Caco-2 (cell line): Measurements from ENCODE around the gene HES7. TPM values are rescaled to one million over a fixed set of nuclear protein-coding genes. Genes with fewer than 3 reads are reported as not detected.

Experiments
- BruUV-seq: library from RNA; stranded (reverse); fragments of 400-500 nt; replicated peaks from 2 replicates; lab custom pipeline; 2021; lab: Mats Ljungman, UMichigan
- CTCF ChIA-PET: fragments of 300-600 bp; sonication (Branson Sonifier 250); formaldehyde crosslinking; loops from one replicate; lab custom pipeline; 2022; ENCODE audit warnings: antibody characterized with exemption; lab: Charles Lee
- POLR2A ChIA-PET: fragments of 300-600 bp; sonication (Branson Sonifier 250); formaldehyde crosslinking; loops from one replicate; lab custom pipeline; 2022; ENCODE audit warnings: antibody characterized with exemption; lab: Charles Lee
- DNase-seq, 2 experiments: peaks; one replicate each; pipeline versions ENCODE4 v3.0.0 to v3.0.0-alpha.2; 2020 to 2022
- H3K27me3 ChIP-seq: replicated peaks from 2 replicates; pipeline ENCODE4 v1.6.0; 2011; ENCODE audit warnings: low read length; ENCODE audit not compliant: control insufficient read depth, insufficient read depth
- H3K36me3 ChIP-seq: 2 replicates; pipeline ENCODE4 v1.5.1; 2011; ENCODE audit warnings: low read length; ENCODE audit not compliant: control insufficient read depth, insufficient read depth
- H3K4me1 ChIP-seq: fragments of 250-450 bp; sonication (Bioruptor Pico); 2 replicates; pipeline ENCODE4 v1.5.1; 2020; ENCODE audit warnings: mild to moderate bottlenecking
- H3K4me3 ChIP-seq: 2 replicates; pipeline ENCODE4 v1.5.1; 2011; ENCODE audit warnings: low read depth, mild to moderate bottlenecking, control low read depth, low read length
- H3K9me3 ChIP-seq: fragments of 250-450 bp; sonication (Bioruptor Pico); 2 replicates; pipeline ENCODE4 v1.5.1; 2020; ENCODE audit warnings: mild to moderate bottlenecking, moderate library complexity
- H3K27ac Mint-ChIP-seq: one replicate; pipeline ENCODE4 v1.8.0; 2022; ENCODE audit warnings: mixed read lengths; ENCODE audit not compliant: unreplicated experiment
- H3K27me3 Mint-ChIP-seq: one replicate; pipeline ENCODE4 v1.8.0; 2022; ENCODE audit warnings: mixed read lengths; ENCODE audit not compliant: insufficient read depth, unreplicated experiment
- H3K36me3 Mint-ChIP-seq: one replicate; pipeline ENCODE4 v1.8.0; 2022; ENCODE audit warnings: mild to moderate bottlenecking, mixed read lengths; ENCODE audit not compliant: insufficient read depth, unreplicated experiment
- H3K4me1 Mint-ChIP-seq: one replicate; pipeline ENCODE4 v1.8.0; 2022; ENCODE audit warnings: low read depth, mixed read lengths; ENCODE audit not compliant: unreplicated experiment
- H3K4me3 Mint-ChIP-seq: one replicate; pipeline ENCODE4 v1.8.0; 2022; ENCODE audit warnings: mild to moderate bottlenecking, moderate library complexity, mixed read lengths; ENCODE audit not compliant: unreplicated experiment
- H3K9me3 Mint-ChIP-seq: one replicate; pipeline ENCODE4 v1.8.0; 2022; ENCODE audit warnings: mixed read lengths; ENCODE audit not compliant: unreplicated experiment
- CTCF ChIP-seq, 2 experiments: fragments of 200-600 bp in 1 of 2; IDR thresholded peaks; 1 replicate in 1 of 2; 2 replicates in 1 of 2; pipeline versions ENCODE4 v1.5.1 to v1.8.0; 2011 to 2022; ENCODE audit warnings: antibody characterized with exemption in 1 of 2, control low read depth in 1 of 2, inconsistent platforms in 1 of 2, low read depth in 1 of 2, low read length in 1 of 2, mild to moderate bottlenecking in 1 of 2, moderate library complexity in 1 of 2; ENCODE audit not compliant: insufficient read depth in 1 of 2, severe bottlenecking in 1 of 2, unreplicated experiment in 1 of 2
- intact Hi-C: fragments of 100-400 bp; cut with micrococcal nuclease; formaldehyde crosslinking; loops from one replicate; pipeline ENCODE4 v1.10.0; 2022; ENCODE audit not compliant: unreplicated experiment
- total RNA-seq: library from RNA; stranded (reverse); gene quantifications from 2 replicates; pipeline ENCODE4 v1.2.3, GENCODE V29; 2022

The HES7 gene
- total RNA-seq, 1 experiment from 2014 or later = not detected

- Mint-ChIP-seq H3K27ac (no peak overlapping the region), H3K4me3 (no peak overlapping the region), H3K9me3 (no peaks in the 10 kb centered on the region), H3K27me3 (peaks cover 12% of the 10 kb centered on the region), H3K4me1 (no peaks in the 10 kb centered on the region), H3K36me3 (no peaks in the 10 kb centered on the region)
- no peak for DNase-seq
- no peaks in the 10 kb centered on the region for H3K36me3 ChIP-seq
- H3K9me3 ChIP-seq = no peaks in the 10 kb centered on the region
- CTCF ChIA-PET = interaction anchor here (0.7 kb wide), 2 partner anchors 46 to 68 kb away, joined by 4 read pairs; no protein-coding TSS in a partner anchor
- intact Hi-C loops = no loop called here
- no peaks in the 10 kb centered on the region for H3K4me1 ChIP-seq
- no TSS peak for BruUV-seq
- H3K4me3 ChIP-seq = no peak overlapping the region
- TF ChIP-seq CTCF (IDR thresholded peaks at IDR 0.05; ENCODE audit: insufficient read depth in 1 of 2, low read depth in 1 of 2, low read length in 1 of 2, severe bottlenecking in 1 of 2, unreplicated experiment in 1 of 2) = no peak
- POLR2A ChIA-PET = no interaction called here
- no peaks in the 10 kb centered on the region for H3K27me3 ChIP-seq
Observed at GRCh38 chr17:8087952-8088230, 36.0 kb downstream of the HES7 start.

GRCh38 chr17:8087075-8087951, 36.6 kb downstream of the HES7 start, which contains the start of gene ALOX12B:
Gene ALOX12B (minus strand): TSS chr17:8087716. CDS start chr17:8087442, 274 bp downstream.
- intact Hi-C loops = no loop called here
- no peaks in the 10 kb centered on the region for H3K4me1 Mint-ChIP-seq
- no peaks in the 10 kb centered on the region for H3K36me3 Mint-ChIP-seq
- Histone ChIP-seq H3K9me3 (no peaks in the 10 kb centered on the region), H3K4me1 (no peaks in the 10 kb centered on the region), H3K4me3 (no peak within 1 kb of the TSS), H3K27me3 (no peaks in the 10 kb centered on the region), H3K36me3 (no peaks in the 10 kb centered on the region)
- no peak within 1 kb of the TSS for H3K4me3 Mint-ChIP-seq
- no peaks in the 10 kb centered on the region for H3K9me3 Mint-ChIP-seq
- H3K27ac Mint-ChIP-seq = no peak within 1 kb of the TSS
- peaks cover 12% of the 10 kb centered on the region for H3K27me3 Mint-ChIP-seq
- DNase-seq = no peak
- ChIA-PET CTCF (interaction anchor here (1.2 kb wide), 1 partner anchor 14 kb away, joined by 3 read pairs; no protein-coding TSS in a partner anchor), POLR2A (no interaction called here)
- no TSS peak for BruUV-seq
- TF ChIP-seq CTCF (IDR thresholded peaks at IDR 0.05; ENCODE audit: insufficient read depth in 1 of 2, low read depth in 1 of 2, low read length in 1 of 2, severe bottlenecking in 1 of 2, unreplicated experiment in 1 of 2) = no peak

GRCh38 chr17:8084250-8084649, 39.7 kb downstream of the HES7 start:
- no TSS peak for BruUV-seq
- H3K4me1 Mint-ChIP-seq = no peaks in the 10 kb centered on the region
- DNase-seq = no peak
- ChIA-PET POLR2A (no interaction called here), CTCF (no interaction called here)
- Histone ChIP-seq H3K4me1 (no peaks in the 10 kb centered on the region), H3K27me3 (no peaks in the 10 kb centered on the region), H3K36me3 (no peaks in the 10 kb centered on the region), H3K9me3 (no peaks in the 10 kb centered on the region), H3K4me3 (no peak overlapping the region)
- TF ChIP-seq CTCF (IDR thresholded peaks at IDR 0.05; ENCODE audit: insufficient read depth in 1 of 2, low read depth in 1 of 2, low read length in 1 of 2, severe bottlenecking in 1 of 2, unreplicated experiment in 1 of 2) = no peak
- no peaks in the 10 kb centered on the region for H3K36me3 Mint-ChIP-seq
- H3K27me3 Mint-ChIP-seq = peaks cover 8% of the 10 kb centered on the region
- no peaks in the 10 kb centered on the region for H3K9me3 Mint-ChIP-seq
- H3K4me3 Mint-ChIP-seq = no peak overlapping the region
- H3K27ac Mint-ChIP-seq = no peak overlapping the region
- intact Hi-C loops = loop anchor here (5.0 kb wide), 1 partner anchor 33 kb away; the partner anchor contains the start of gene ALOXE3
